ENCODE measurements around the gene KCNQ1.

Gene KCNQ1

GRCh38 chr11:2694495-2694894 is 249.7 kb downstream of the KCNQ1 start:
- Histone ChIP-seq H3K9me3 (ENCODE audit: insufficient read depth, low read length, severe bottlenecking) (no peaks in the 10 kb centered on the region), H3K9ac (ENCODE audit: low read depth, low read length) (no peak overlapping the region), H2AFZ (ENCODE audit: low read depth, low read length) (no peak overlapping the region), H3K27ac (ENCODE audit: low read length) (no peak overlapping the region), H3K27me3 (ENCODE audit: insufficient read depth, low read length, poor library complexity) (no peaks in the 10 kb centered on the region), H3K4me3 (ENCODE audit: low read depth in 1 of 2, low read length in 2 of 2) (no peak overlapping the region), H3K4me1 (ENCODE audit: insufficient read depth, low read length) (peaks cover 15% of the 10 kb centered on the region), H3K79me2 (ENCODE audit: insufficient read depth, low read length) (peaks cover 18% of the 10 kb centered on the region), H3K4me2 (ENCODE audit: insufficient read depth, low read length) (no peak overlapping the region), H3K36me3 (ENCODE audit: insufficient read depth, low read length) (no peaks in the 10 kb centered on the region; the same call in 1 of the 2 replicates), H4K20me1 (ENCODE audit: insufficient read depth, low read length) (peaks cover 27% of the 10 kb centered on the region)
- DNase-seq, result no peak
- TF ChIP-seq EZH2 (IDR thresholded peaks at IDR 0.05; ENCODE audit: borderline replicate concordance, low read depth, low read length, severe bottlenecking), result no peak
- TF ChIP-seq CTCF (IDR thresholded peaks at IDR 0.05; ENCODE audit: borderline replicate concordance, extremely low read depth, low read length, poor library complexity, severe bottlenecking), result no peak
- ATAC-seq (ENCODE audit: insufficient read depth, low read depth), result no peak

DNA sequence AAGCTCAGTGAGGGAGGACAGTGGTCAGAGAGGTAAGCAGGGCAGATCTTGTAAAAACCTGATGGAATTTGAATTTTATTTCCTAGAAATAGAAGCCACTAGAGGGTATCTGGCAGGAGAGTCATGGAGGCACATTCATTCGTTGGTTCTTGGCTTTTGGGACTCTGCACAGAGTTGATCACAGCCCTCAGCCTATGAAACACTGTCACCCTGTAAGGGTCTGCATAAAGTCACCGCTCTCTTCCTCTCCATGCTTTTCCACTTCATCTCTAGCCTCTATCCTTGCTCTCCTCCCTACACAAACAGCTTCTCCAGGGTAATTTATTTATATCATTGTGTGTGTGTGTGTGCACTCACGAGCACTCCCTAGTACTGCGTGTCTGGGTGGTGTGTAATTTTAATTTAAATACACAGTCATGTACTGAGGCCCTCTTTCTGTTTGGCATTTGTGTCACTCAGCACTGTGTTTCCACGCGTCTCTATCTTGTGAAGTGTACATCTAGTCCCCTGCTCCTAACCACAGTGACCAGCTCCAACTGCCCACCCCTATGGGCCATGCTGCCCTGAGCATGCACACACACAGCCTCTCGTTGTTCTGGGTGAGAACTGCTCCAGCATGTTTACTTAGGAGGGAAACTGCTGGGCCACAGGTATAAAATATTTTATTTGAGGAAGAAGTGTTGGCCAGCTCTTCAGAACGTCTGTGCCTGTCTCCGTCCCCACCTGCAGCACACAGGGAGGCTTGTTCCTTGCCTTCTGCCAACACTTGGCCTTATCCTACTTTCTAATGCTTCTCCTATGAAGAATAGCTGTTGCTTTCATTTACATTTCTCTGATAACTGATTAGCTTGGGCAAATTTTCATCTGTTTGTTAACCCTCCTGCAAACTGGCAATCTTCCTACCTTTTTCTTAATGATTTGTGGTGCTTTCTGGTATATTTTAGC is 250.5 kb downstream of the KCNQ1 start:
- H4K20me1 ChIP-seq (ENCODE audit: insufficient read depth, low read length), result peaks cover 19% of the 10 kb centered on the region; the same call in 1 of the 2 replicates
- H3K27me3 ChIP-seq (ENCODE audit: insufficient read depth, low read length, poor library complexity), result no peaks in the 10 kb centered on the region
- H3K9me3 ChIP-seq (ENCODE audit: insufficient read depth, low read length, severe bottlenecking), result no peaks in the 10 kb centered on the region
- H3K9ac ChIP-seq (ENCODE audit: low read depth, low read length), result no peak overlapping the region
- peaks cover 15% of the 10 kb centered on the region for H3K4me1 ChIP-seq (ENCODE audit: insufficient read depth, low read length)
- TF ChIP-seq CTCF (IDR thresholded peaks at IDR 0.05; ENCODE audit: borderline replicate concordance, extremely low read depth, low read length, poor library complexity, severe bottlenecking), result no peak
- TF ChIP-seq EZH2 (IDR thresholded peaks at IDR 0.05; ENCODE audit: borderline replicate concordance, low read depth, low read length, severe bottlenecking), result no peak
- peaks cover 18% of the 10 kb centered on the region for H3K79me2 ChIP-seq (ENCODE audit: insufficient read depth, low read length)
- H3K36me3 ChIP-seq (ENCODE audit: insufficient read depth, low read length), result no peaks in the 10 kb centered on the region; the same call in 1 of the 2 replicates
- H3K27ac ChIP-seq (ENCODE audit: low read length), result no peak overlapping the region
- no peak overlapping the region for H3K4me3 ChIP-seq (ENCODE audit: low read depth in 1 of 2, low read length in 2 of 2)
- ATAC-seq (ENCODE audit: insufficient read depth, low read depth) (no peak), DNase-seq (no peak)
- H3K4me2 ChIP-seq (ENCODE audit: insufficient read depth, low read length), result no peak overlapping the region
- H2AFZ ChIP-seq (ENCODE audit: low read depth, low read length), result no peak overlapping the region

- no peaks in the 10 kb centered on the region; the same call in 1 of the 2 replicates for H3K36me3 ChIP-seq (ENCODE audit: insufficient read depth, low read length)
- no peak for ATAC-seq (ENCODE audit: insufficient read depth, low read depth)
- H3K27me3 ChIP-seq (ENCODE audit: insufficient read depth, low read length, poor library complexity), result no peaks in the 10 kb centered on the region
- H2AFZ ChIP-seq (ENCODE audit: low read depth, low read length), result no peak overlapping the region
- peaks cover 18% of the 10 kb centered on the region for H3K79me2 ChIP-seq (ENCODE audit: insufficient read depth, low read length)
- H3K27ac ChIP-seq (ENCODE audit: low read length), result no peak overlapping the region
- DNase-seq, result no peak
- H3K4me1 ChIP-seq (ENCODE audit: insufficient read depth, low read length), result peaks cover 21% of the 10 kb centered on the region
- TF ChIP-seq EZH2 (IDR thresholded peaks at IDR 0.05; ENCODE audit: borderline replicate concordance, low read depth, low read length, severe bottlenecking) (no peak), CTCF (IDR thresholded peaks at IDR 0.05; ENCODE audit: borderline replicate concordance, extremely low read depth, low read length, poor library complexity, severe bottlenecking) (no peak)
- no peak overlapping the region for H3K4me3 ChIP-seq (ENCODE audit: low read depth in 1 of 2, low read length in 2 of 2)
- no peaks in the 10 kb centered on the region for H3K9me3 ChIP-seq (ENCODE audit: insufficient read depth, low read length, severe bottlenecking)
- H3K9ac ChIP-seq (ENCODE audit: low read depth, low read length), result no peak overlapping the region
- H3K4me2 ChIP-seq (ENCODE audit: insufficient read depth, low read length), result no peak overlapping the region
- H4K20me1 ChIP-seq (ENCODE audit: insufficient read depth, low read length), result peaks cover 19% of the 10 kb centered on the region; the same call in 1 of the 2 replicates
Observed at GRCh38 chr11:2696455-2696854, 251.6 kb downstream of the KCNQ1 start.
